ENCODE results near the gene ARID5B.

GRCh38 chr10:61899663-61899996 is 1.9 kb upstream of the ARID5B start:
- TF ChIP-seq POLR2AphosphoS5 (IDR thresholded peaks at IDR 0.05; ENCODE audit: low read depth, low read length) (no peak), REST (IDR thresholded peaks at IDR 0.05; ENCODE audit: insufficient read depth in 1 of 2, low read depth in 2 of 2, low read length in 2 of 2) (no peak)

All from PFSK-1 (cell line).